ENCODE results near the gene SPINK8. TPM values are rescaled to one million over a fixed set of nuclear protein-coding genes. Genes with fewer than 3 reads are reported as not detected.

Gene SPINK8
- total RNA-seq, 4 donors from 2014 or later = not detected

DNA sequence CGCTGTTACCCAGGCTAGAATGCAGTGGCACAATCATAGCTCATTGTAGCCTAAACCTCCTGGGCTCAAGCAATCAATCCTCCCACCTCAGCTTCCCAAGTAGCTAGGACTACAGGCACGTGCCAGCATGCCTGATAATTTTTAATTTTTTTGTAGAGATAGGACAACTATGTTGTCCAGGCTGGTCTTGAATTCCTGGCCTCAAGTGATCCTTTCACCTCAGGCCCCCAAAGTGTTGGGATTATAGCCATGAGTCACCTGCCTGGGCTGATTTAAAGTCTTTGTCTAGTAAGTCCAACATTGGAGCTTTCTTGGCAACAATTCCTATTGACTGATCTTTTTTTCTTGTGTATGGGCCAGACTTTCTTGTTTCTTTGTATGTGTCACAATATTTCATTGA lies 28.1 kb downstream of the SPINK8 start:
- Histone ChIP-seq H3K27me3 (no peaks in the 10 kb centered on the region), H3K4me3 (no peak overlapping the region), H3K9me3 (no peaks in the 10 kb centered on the region), H3K36me3 (no peaks in the 10 kb centered on the region), H3K27ac (no peak overlapping the region), H3K4me1 (peaks cover 0 to 1% of the 10 kb centered on the region in 2 donors)
- intact Hi-C loops (cut with DNase I; ENCODE audit: low total_unique reads) = no loop called here
- TF ChIP-seq CTCF (IDR thresholded peaks at IDR 0.05) = no peak
- no peak for TF ChIP-seq POLR2A (IDR thresholded peaks at IDR 0.05)
- DNase-seq = no peak

- intact Hi-C loops (cut with DNase I; ENCODE audit: low total_unique reads) = no loop called here
- Histone ChIP-seq H3K9me3 (no peaks in the 10 kb centered on the region), H3K4me3 (no peak overlapping the region), H3K4me1 (peaks cover 0 to 6% of the 10 kb centered on the region in 2 donors), H3K36me3 (no peaks in the 10 kb centered on the region), H3K27me3 (no peaks in the 10 kb centered on the region), H3K27ac (no peak overlapping the region)
- TF ChIP-seq CTCF (IDR thresholded peaks at IDR 0.05) (no peak), POLR2A (IDR thresholded peaks at IDR 0.05) (no peak)
- DNase-seq = no peak
Measured at GRCh38 chr3:48303021-48303420, 30.4 kb downstream of the SPINK8 start.

DNA sequence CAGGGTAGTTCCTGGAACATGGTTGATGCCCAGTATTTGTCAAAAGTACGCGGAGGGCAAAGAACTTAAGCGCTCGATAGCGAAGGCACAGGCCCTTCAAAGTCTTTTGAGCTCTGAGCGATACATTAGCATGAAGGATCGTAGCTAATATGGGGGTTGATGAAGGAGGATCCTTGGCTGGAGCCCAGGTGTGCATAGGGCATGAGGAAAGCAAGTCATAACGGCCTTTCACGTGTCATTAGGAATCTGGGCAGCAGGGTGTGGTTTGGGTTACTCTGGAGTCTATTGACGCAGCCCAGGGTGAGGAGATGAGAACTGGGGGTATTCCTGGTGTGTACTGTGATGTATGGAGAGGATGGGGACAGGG lies 31.7 kb downstream of the SPINK8 start:
- Histone ChIP-seq H3K4me1 (peaks cover 0 to 6% of the 10 kb centered on the region in 2 donors), H3K9me3 (no peaks in the 10 kb centered on the region), H3K27me3 (no peaks in the 10 kb centered on the region), H3K4me3 (peak overlapping the region; percentile 67 to 91), H3K27ac (peak overlapping the region; percentile 79 to 96), H3K36me3 (no peaks in the 10 kb centered on the region)
- DNase-seq = peak in 1 of 2 donors; percentile 32
- intact Hi-C loops (cut with DNase I; ENCODE audit: low total_unique reads) = no loop called here
- no peak for TF ChIP-seq POLR2A (IDR thresholded peaks at IDR 0.05)
- TF ChIP-seq CTCF (IDR thresholded peaks at IDR 0.05) = no peak

DNA sequence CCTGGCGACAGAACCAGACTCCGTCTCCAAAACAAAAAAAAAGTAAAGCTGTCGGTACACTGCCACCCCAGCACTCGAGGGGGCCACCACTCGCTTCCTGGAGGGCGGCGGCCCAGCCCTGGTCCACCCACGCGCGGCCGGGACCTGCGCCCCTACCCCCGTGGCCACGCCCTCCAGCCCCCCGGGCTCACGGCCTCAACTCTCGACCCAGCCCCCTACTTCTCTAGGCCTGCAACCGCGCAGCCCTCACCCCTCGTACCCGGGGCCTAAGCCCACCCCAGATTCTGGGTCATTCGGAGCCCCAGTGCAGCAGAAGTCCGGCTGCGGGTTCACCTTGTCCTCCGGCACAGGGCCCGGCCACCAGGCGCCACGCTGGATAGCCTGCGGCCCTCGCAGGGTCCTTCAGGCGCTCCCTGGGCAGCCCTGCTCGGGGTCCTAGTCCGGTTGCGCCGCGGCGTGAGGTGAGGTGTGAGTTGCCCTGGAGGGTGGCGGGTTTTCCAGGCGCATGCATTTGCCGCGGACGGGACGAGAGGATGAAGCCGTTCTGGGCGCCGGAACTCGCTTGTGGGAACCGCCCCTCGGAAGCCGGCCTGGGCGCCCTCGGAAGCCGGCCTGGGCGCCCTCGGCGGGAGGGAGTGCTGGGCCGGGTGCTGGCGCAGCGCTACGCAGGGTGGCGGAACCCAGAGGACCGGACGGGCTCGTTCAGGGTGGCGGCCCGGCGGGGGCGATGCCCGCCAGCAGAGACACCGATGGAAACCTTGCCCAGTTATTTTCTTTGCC lies 32.3 kb downstream of the SPINK8 start, which contains the start of gene NME6:
NME6 (minus strand) TSS at position 348 of the 780 bp plus-strand sequence.
- intact Hi-C loops (cut with DNase I; ENCODE audit: low total_unique reads) = no loop called here
- H3K27ac ChIP-seq = peak within 1 kb of the TSS; percentile 79 to 96
- H3K36me3 ChIP-seq = no peaks in the 10 kb centered on the region
- peak within 1 kb of the TSS; percentile 67 to 91 for H3K4me3 ChIP-seq
- peaks cover 0 to 6% of the 10 kb centered on the region in 2 donors for H3K4me1 ChIP-seq
- TF ChIP-seq POLR2A (IDR thresholded peaks at IDR 0.05) = peak; percentile 46 to 76
- TF ChIP-seq CTCF (IDR thresholded peaks at IDR 0.05) = peak in 2 of 4 experiments; percentile 20 to 31
- H3K27me3 ChIP-seq = no peaks in the 10 kb centered on the region
- DNase-seq = peak; percentile 86 to 92
- no peaks in the 10 kb centered on the region for H3K9me3 ChIP-seq
